Heart left ventricle (tissue), 13 donors: ENCODE data around the gene STXBP4.

Source experiments
- CTCF ChIP-seq, 12 donors: fragments of 200-600 bp; sonication (generic) in 4 of 12; IDR thresholded peaks; one replicate each; pipeline versions ENCODE4 v1.5.0 to v1.8.0; 2018 to 2022; ENCODE audit warnings: antibody characterized with exemption in 12 of 12, mild to moderate bottlenecking in 5 of 12
- POLR2A ChIP-seq, 2 donors: fragments of 450-650 bp; IDR thresholded peaks; one replicate each; pipeline ENCODE4 v1.6.1; 2017; ENCODE audit warnings: antibody characterized with exemption in 2 of 2, mild to moderate bottlenecking in 2 of 2, moderate library complexity in 2 of 2
- donor health status: ischemic (EF 13 %, LVEDD 7.1; RV severe dilation, severe dysfunction).
- donor health status: DM: no; HTN: yes; CAD: no.
- donor health status: DM: no; HTN: no; CAD: no.
- donor health status: ischemic (EF 25% LVEDD 6.9; RV normal size, moderate dysfunction).
- donor health status: ischemic (EF 25% LVEDD 5.7; RV mildly dilated, moderate dysfunction).
- donor health status: ischemic (EF 35%, LVEDD 5.7; RV mildly dilated, moderate dysfunction).
- donor health status: nonischemic (EF 11% LVEDD 7.7; RV severe dilation, severe dysfunction).
- donor health status: DM: yes; HTN: yes; CAD: no.
- donor health status: PGD.
- donor health status: ischemic (EF 29% LVEDD 5.4; RV normal size, mild dysfunction).
- donor health status: nonischemic (EF 23%, LVEDD 6.1; RV moderate dilation, normal function).

- TF ChIP-seq POLR2A (IDR thresholded peaks at IDR 0.05) = no peak
- TF ChIP-seq CTCF (IDR thresholded peaks at IDR 0.05) = no peak
These were observed 187.4 kb downstream of the STXBP4 start for GRCh38 chr17:55155856-55156560.
